Measurements from ENCODE around the gene CCDC159. TPM values are rescaled to one million over a fixed set of nuclear protein-coding genes. Genes with fewer than 3 reads are reported as not detected.
A peak's percentile ranks its signal among the peaks of the same experiment; 100 is the strongest.

Gene CCDC159
- total and polyA plus RNA-seq, 2 of the 13 experiments (the other 11 are each of a cell fraction or from before 2014, with no cell fraction given), result 1.7 to 6.3 TPM

DNA sequence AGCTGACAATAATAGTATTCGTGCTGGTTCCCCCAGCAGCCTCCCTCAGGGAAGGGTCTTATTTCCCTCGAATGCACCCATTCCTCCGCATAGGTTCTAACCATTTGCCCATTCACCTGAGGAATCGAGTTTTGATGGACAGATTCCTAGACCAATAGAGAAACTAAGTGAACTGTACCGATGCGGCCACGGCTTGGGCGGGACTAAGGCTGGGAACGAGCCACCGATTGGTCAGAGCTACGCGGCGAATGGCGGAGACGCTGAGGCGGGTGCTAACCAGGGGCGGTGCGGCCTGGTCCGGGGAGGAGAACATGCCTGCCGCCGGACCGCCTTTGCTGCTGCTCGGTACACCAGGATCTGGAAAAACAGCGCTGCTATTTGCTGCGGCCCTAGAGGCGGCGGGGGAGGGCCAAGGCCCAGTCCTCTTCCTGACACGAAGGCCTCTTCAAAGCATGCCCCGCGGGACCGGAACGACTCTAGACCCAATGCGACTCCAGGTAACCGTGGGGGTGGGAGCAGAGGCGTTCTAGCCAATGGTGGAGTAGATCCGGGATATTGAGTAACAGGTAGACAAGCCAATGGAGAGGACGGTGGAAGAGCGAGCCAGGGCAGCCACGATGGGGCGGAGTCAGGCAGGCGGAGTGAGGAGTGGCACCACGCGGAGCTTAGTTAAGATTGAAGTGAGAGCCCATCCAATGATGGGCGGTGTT is 28.3 kb downstream of the CCDC159 start, which contains the start of gene SWSAP1 (continued):
- TF ChIP-seq TERF1 (CRISPR knock-in tag; IDR thresholded peaks at IDR 0.05), result no peak
- no peak for TF ChIP-seq SOX13 (IDR thresholded peaks at IDR 0.05)
- no peak for TF ChIP-seq SOX13 (CRISPR knock-in tag; conservative IDR thresholded peaks at IDR 0.05 in 1 of 2, IDR thresholded peaks at IDR 0.05 in 1 of 2)
- TF ChIP-seq HMG20A (CRISPR knock-in tag; IDR thresholded peaks at IDR 0.05; ENCODE audit: borderline replicate concordance), result no peak
- no peak for TF ChIP-seq PRPF4 (IDR thresholded peaks at IDR 0.05; ENCODE audit: low read depth, low read length, poor library complexity, severe bottlenecking)
- TF ChIP-seq, protein P1, sequence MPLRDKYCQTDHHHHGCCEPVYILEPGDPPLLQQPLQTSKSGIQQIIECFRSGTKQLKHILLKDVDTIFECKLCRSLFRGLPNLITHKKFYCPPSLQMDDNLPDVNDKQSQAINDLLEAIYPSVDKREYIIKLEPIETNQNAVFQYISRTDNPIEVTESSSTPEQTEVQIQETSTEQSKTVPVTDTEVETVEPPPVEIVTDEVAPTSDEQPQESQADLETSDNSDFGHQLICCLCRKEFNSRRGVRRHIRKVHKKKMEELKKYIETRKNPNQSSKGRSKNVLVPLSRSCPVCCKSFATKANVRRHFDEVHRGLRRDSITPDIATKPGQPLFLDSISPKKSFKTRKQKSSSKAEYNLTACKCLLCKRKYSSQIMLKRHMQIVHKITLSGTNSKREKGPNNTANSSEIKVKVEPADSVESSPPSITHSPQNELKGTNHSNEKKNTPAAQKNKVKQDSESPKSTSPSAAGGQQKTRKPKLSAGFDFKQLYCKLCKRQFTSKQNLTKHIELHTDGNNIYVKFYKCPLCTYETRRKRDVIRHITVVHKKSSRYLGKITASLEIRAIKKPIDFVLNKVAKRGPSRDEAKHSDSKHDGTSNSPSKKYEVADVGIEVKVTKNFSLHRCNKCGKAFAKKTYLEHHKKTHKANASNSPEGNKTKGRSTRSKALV (CRISPR knock-in tag; IDR thresholded peaks at IDR 0.05), result no peak
- TF ChIP-seq CHCHD3 (CRISPR knock-in tag; IDR thresholded peaks at IDR 0.05), result no peak
- no peak for TF ChIP-seq STAT5B (CRISPR knock-in tag; IDR thresholded peaks at IDR 0.05)
- no peak for TF ChIP-seq SNAPC5 (CRISPR knock-in tag; IDR thresholded peaks at IDR 0.05; ENCODE audit: borderline replicate concordance)
- TF ChIP-seq ZNF644 (CRISPR knock-in tag; IDR thresholded peaks at IDR 0.05; ENCODE audit: low read depth), result no peak
- peak; percentile 78 for TF ChIP-seq ZNF335 (CRISPR knock-in tag; IDR thresholded peaks at IDR 0.05)
- peak; percentile 87 for TF ChIP-seq TAF1 (CRISPR knock-in tag; IDR thresholded peaks at IDR 0.05)
- TF ChIP-seq KLF13 (CRISPR knock-in tag; IDR thresholded peaks at IDR 0.05), result no peak
- 0 out of 2 replicates have a peak, but pooled peaks have one; percentile 37 for TF ChIP-seq SNAPC2 (CRISPR knock-in tag; IDR thresholded peaks at IDR 0.05)
- TF ChIP-seq ZNF703 (CRISPR knock-in tag; IDR thresholded peaks at IDR 0.05; ENCODE audit: borderline replicate concordance), result no peak
- TF ChIP-seq, protein P2, sequence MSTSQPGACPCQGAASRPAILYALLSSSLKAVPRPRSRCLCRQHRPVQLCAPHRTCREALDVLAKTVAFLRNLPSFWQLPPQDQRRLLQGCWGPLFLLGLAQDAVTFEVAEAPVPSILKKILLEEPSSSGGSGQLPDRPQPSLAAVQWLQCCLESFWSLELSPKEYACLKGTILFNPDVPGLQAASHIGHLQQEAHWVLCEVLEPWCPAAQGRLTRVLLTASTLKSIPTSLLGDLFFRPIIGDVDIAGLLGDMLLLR (CRISPR knock-in tag; IDR thresholded peaks at IDR 0.05), result no peak
- TF ChIP-seq ZNF510 (CRISPR knock-in tag; IDR thresholded peaks at IDR 0.05; ENCODE audit: low read depth), result no peak
- no peak for TF ChIP-seq SMYD3 (CRISPR knock-in tag; IDR thresholded peaks at IDR 0.05)
